Activated naive CD4-positive, alpha-beta T cell treated with anti-CD3 and anti-CD28 coated beads, Interleukin-2, amount 50 U/mL, for 24 hours (primary cell): ENCODE measurements around the gene CHD5.
A peak's percentile ranks its signal among the peaks of the same experiment; 100 is the strongest.

ENCODE experiments used
- H3K27ac Mint-ChIP-seq: one replicate; pipeline ENCODE4 v1.8.0; 2021; ENCODE audit warnings: mild to moderate bottlenecking, mixed read lengths
- H3K27me3 Mint-ChIP-seq: one replicate; pipeline ENCODE4 v1.8.0; 2021; ENCODE audit warnings: mixed read lengths
- H3K36me3 Mint-ChIP-seq: one replicate; pipeline ENCODE4 v1.8.0; 2021; ENCODE audit warnings: mixed read lengths
- H3K4me1 Mint-ChIP-seq: one replicate; pipeline ENCODE4 v1.8.0; 2021; ENCODE audit warnings: mixed read lengths
- H3K4me3 Mint-ChIP-seq: one replicate; pipeline ENCODE4 v1.8.0; 2021; ENCODE audit warnings: mild to moderate bottlenecking, mixed read lengths
- H3K9me3 Mint-ChIP-seq: one replicate; pipeline ENCODE4 v1.8.0; 2021; ENCODE audit warnings: mixed read lengths

CHD5 gene

GRCh38 chr1:6057170-6057845 is 122.8 kb downstream of the CHD5 start:
- Mint-ChIP-seq H3K4me1 (peaks cover 25% of the 10 kb centered on the region), H3K36me3 (peaks cover 7% of the 10 kb centered on the region), H3K27me3 (no peaks in the 10 kb centered on the region), H3K9me3 (no peaks in the 10 kb centered on the region), H3K27ac (peak overlapping the region; percentile 55), H3K4me3 (no peak overlapping the region)

GRCh38 chr1:6056572-6056948 is 123.6 kb downstream of the CHD5 start:
- Mint-ChIP-seq H3K9me3 (no peaks in the 10 kb centered on the region), H3K4me3 (no peak overlapping the region), H3K27me3 (no peaks in the 10 kb centered on the region), H3K36me3 (peaks cover 7% of the 10 kb centered on the region), H3K4me1 (peaks cover 24% of the 10 kb centered on the region), H3K27ac (peak overlapping the region; percentile 59)

GRCh38 chr1:6054596-6054995 is 125.5 kb downstream of the CHD5 start:
- Mint-ChIP-seq H3K4me1 (peaks cover 24% of the 10 kb centered on the region), H3K9me3 (no peaks in the 10 kb centered on the region), H3K27me3 (no peaks in the 10 kb centered on the region), H3K36me3 (peaks cover 7% of the 10 kb centered on the region), H3K27ac (no peak overlapping the region), H3K4me3 (no peak overlapping the region)

- no peaks in the 10 kb centered on the region for H3K9me3 Mint-ChIP-seq
- peaks cover 7% of the 10 kb centered on the region for H3K36me3 Mint-ChIP-seq
- H3K27ac Mint-ChIP-seq: no peak overlapping the region
- H3K4me3 Mint-ChIP-seq: no peak overlapping the region
- H3K27me3 Mint-ChIP-seq: no peaks in the 10 kb centered on the region
- peaks cover 20% of the 10 kb centered on the region for H3K4me1 Mint-ChIP-seq
Measured at GRCh38 chr1:6053206-6053546, 126.9 kb downstream of the CHD5 start.

- H3K36me3 Mint-ChIP-seq: peaks cover 7% of the 10 kb centered on the region
- H3K4me1 Mint-ChIP-seq: peaks cover 21% of the 10 kb centered on the region
- no peak overlapping the region for H3K27ac Mint-ChIP-seq
- no peak overlapping the region for H3K4me3 Mint-ChIP-seq
- H3K27me3 Mint-ChIP-seq: no peaks in the 10 kb centered on the region
- no peaks in the 10 kb centered on the region for H3K9me3 Mint-ChIP-seq
Measured at GRCh38 chr1:6052543-6053205, 127.4 kb downstream of the CHD5 start.
